Osteocyte (in vitro differentiated cells): Measurements from ENCODE around the gene CD22. TPM values are rescaled to one million over a fixed set of nuclear protein-coding genes. Genes with fewer than 3 reads are reported as not detected.
A peak's percentile ranks its signal among the peaks of the same experiment; 100 is the strongest.

Experiments used
- DNase-seq: peaks from one replicate; pipeline ENCODE4 v3.0.0; 2021; ENCODE audit warnings: mixed read lengths; ENCODE audit not compliant: unreplicated experiment; ENCODE audit errors: extremely low spot score
- H3K27ac Mint-ChIP-seq: one replicate; pipeline ENCODE4 v1.8.0; 2021; ENCODE audit warnings: mild to moderate bottlenecking, mixed read lengths; ENCODE audit not compliant: unreplicated experiment
- H3K27me3 Mint-ChIP-seq: one replicate; pipeline ENCODE4 v1.8.0; 2021; ENCODE audit warnings: mixed read lengths; ENCODE audit not compliant: unreplicated experiment
- H3K36me3 Mint-ChIP-seq: one replicate; pipeline ENCODE4 v1.8.0; 2021; ENCODE audit warnings: mixed read lengths; ENCODE audit not compliant: unreplicated experiment
- H3K4me1 Mint-ChIP-seq: one replicate; pipeline ENCODE4 v1.8.0; 2021; ENCODE audit warnings: mixed read lengths; ENCODE audit not compliant: unreplicated experiment
- H3K4me3 Mint-ChIP-seq: one replicate; pipeline ENCODE4 v1.8.0; 2021; ENCODE audit warnings: mild to moderate bottlenecking, moderate library complexity, mixed read lengths; ENCODE audit not compliant: unreplicated experiment
- H3K9me3 Mint-ChIP-seq: one replicate; pipeline ENCODE4 v1.8.0; 2021; ENCODE audit warnings: mixed read lengths; ENCODE audit not compliant: unreplicated experiment
- CTCF ChIP-seq: fragments of 200-600 bp; sonication (generic); IDR thresholded peaks from 2 replicates; pipeline ENCODE4 v1.5.0; 2021; ENCODE audit warnings: antibody characterized with exemption, mild to moderate bottlenecking, moderate library complexity
- total RNA-seq: library from RNA; stranded (reverse); gene quantifications from 2 replicates; pipeline ENCODE4 v1.2.1, GENCODE V29; 2021

The CD22 gene
- total RNA-seq, 1 donor from 2014 or later, result not detected

DNA sequence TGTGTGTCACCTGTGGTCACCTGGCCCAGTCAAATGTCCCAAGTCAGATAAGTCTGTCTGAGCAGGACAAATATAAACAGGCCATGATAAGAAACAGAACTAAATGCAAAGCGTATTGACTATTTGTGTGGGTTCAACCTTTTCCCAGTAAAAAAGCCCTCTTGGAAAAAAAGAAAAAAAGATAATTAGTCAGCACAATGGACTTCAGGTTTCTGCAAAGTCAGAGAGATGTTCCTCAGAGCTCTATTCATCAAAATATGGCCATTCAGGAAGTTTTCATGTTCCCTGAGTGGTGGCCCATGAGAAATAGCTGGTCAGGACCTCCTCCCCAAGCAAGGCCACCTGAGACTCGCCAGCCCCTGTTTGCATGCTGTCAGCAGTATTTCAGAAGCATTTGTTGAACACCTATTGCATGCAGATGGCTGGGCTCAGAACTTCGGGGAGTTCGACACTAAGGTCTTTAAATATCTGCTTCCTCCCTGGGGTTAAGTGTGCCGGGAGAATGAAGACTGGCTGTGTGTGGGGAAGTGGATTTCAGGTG, 32.0 kb downstream of the CD22 start:
- Mint-ChIP-seq H3K36me3 (no peaks in the 10 kb centered on the region), H3K27me3 (peaks cover 4% of the 10 kb centered on the region), H3K4me3 (no peak overlapping the region), H3K27ac (no peak overlapping the region), H3K9me3 (no peaks in the 10 kb centered on the region), H3K4me1 (no peaks in the 10 kb centered on the region)
- no peak for TF ChIP-seq CTCF
- no peak for DNase-seq

GRCh38 chr19:35362261-35363000, 33.4 kb downstream of the CD22 start:
- H3K4me1 Mint-ChIP-seq, result no peaks in the 10 kb centered on the region
- no peaks in the 10 kb centered on the region for H3K9me3 Mint-ChIP-seq
- no peak overlapping the region for H3K27ac Mint-ChIP-seq
- no peak overlapping the region for H3K4me3 Mint-ChIP-seq
- H3K27me3 Mint-ChIP-seq, result no peaks in the 10 kb centered on the region
- DNase-seq, result peak; percentile 15
- TF ChIP-seq CTCF, result no peak
- H3K36me3 Mint-ChIP-seq, result no peaks in the 10 kb centered on the region

GRCh38 chr19:35363001-35363590, 34.1 kb downstream of the CD22 start:
- Mint-ChIP-seq H3K36me3 (no peaks in the 10 kb centered on the region), H3K27ac (no peak overlapping the region), H3K4me1 (no peaks in the 10 kb centered on the region), H3K27me3 (peaks cover 2% of the 10 kb centered on the region), H3K9me3 (no peaks in the 10 kb centered on the region), H3K4me3 (no peak overlapping the region)
- TF ChIP-seq CTCF, result no peak
- peak; percentile 54 for DNase-seq

- Mint-ChIP-seq H3K36me3 (no peaks in the 10 kb centered on the region), H3K4me1 (no peaks in the 10 kb centered on the region), H3K4me3 (no peak overlapping the region), H3K27me3 (peaks cover 4% of the 10 kb centered on the region), H3K9me3 (no peaks in the 10 kb centered on the region), H3K27ac (no peak overlapping the region)
- peak; percentile 44 for DNase-seq
- no peak for TF ChIP-seq CTCF
Measured at GRCh38 chr19:35363711-35364425, 34.9 kb downstream of the CD22 start.

DNA sequence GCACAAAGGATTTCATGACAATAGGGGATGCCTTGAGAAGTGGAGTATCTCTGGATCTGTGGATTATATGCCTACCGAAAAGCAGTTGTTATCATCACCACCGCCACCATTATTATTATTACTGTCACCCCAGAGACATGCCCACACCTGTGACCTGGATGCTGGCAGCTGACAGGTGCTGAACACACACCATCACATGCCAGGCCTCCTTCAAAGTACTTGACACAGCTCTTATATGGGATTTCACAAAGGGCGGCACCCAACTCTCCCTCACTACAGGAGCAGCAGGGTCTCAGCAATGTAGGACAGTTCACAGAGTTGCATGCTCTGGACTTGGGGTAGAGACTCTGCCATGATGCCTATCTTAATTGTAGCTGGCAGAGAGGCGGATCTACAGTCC, 36.3 kb downstream of the CD22 start:
- H3K27me3 Mint-ChIP-seq, result peaks cover 4% of the 10 kb centered on the region
- no peaks in the 10 kb centered on the region for H3K36me3 Mint-ChIP-seq
- DNase-seq, result peak; percentile 6
- no peak overlapping the region for H3K27ac Mint-ChIP-seq
- H3K4me3 Mint-ChIP-seq, result no peak overlapping the region
- no peaks in the 10 kb centered on the region for H3K9me3 Mint-ChIP-seq
- no peaks in the 10 kb centered on the region for H3K4me1 Mint-ChIP-seq
- TF ChIP-seq CTCF, result no peak
